Brain microvascular endothelial cell (primary cell): Measurements from ENCODE around the gene NEK7.

Experiments
- DNase-seq: peaks from one replicate; pipeline ENCODE4 v3.0.0-alpha.2; 2020
- H3K27ac ChIP-seq: fragments of 250-450 bp; sonication (Bioruptor Pico); 2 replicates; pipeline ENCODE4 v1.5.1; 2020; ENCODE audit warnings: mild to moderate bottlenecking, moderate library complexity
- H3K27me3 ChIP-seq: fragments of 250-450 bp; sonication (Bioruptor Pico); replicated peaks from 2 replicates; pipeline ENCODE4 v1.5.1; 2020; ENCODE audit warnings: mild to moderate bottlenecking
- H3K36me3 ChIP-seq: fragments of 250-450 bp; sonication (Bioruptor Pico); replicated peaks from 2 replicates; pipeline ENCODE4 v1.5.1; 2020; ENCODE audit warnings: mild to moderate bottlenecking
- H3K4me3 ChIP-seq: 2 replicates; pipeline ENCODE4 v1.5.1; 2011; ENCODE audit warnings: low read depth, mild to moderate bottlenecking, control low read depth, low read length, moderate library complexity
- in situ Hi-C: cut with HindIII; loops from 2 replicates; pipeline ENCODE4 v1.10.0; 2017; ENCODE audit warnings: low sequenced_read_pairs, low pct_ligation_motif_present
- TF ChIP-seq, protein P1 (sequence below): IDR thresholded peaks from 2 replicates; pipeline ENCODE4 v1.5.1; 2011; ENCODE audit warnings: low read depth, mild to moderate bottlenecking, moderate library complexity, low read length, control low read depth, inconsistent platforms; ENCODE audit errors: missing control alignments

NEK7 gene

DNA sequence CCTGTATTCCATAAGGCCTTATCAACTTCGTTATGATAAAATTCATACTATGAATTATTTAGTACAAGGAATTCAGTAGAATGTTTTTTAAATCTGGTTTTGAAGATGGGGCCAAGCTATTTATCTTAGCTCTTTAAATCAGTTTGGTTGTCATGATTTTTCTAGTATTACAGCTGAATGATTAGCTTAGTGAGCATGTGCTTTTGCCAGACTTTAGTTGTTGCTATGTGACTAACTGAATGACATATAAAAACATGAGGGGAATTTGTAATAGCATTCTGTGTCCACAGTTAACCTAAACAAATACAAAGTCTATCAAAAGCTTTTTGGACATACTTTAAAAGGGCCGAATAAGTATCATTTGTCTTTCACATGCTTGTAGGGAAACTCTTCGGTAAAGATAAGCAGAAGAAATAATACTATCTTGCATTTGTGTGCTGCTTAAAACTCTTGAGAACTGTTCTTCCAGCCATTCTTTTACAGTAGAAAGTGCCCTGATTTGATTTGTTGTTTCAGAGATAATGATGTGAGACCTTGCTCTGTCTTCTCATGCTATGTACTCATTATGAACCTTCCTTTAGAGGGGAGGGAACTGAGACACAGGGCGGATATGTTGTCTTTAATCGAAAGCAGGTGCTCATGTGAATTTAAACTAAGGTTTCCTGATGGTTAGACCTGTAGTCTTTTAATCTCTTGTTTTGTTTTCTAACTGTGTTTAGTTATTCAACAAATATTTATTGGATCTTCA lies 18.8 kb downstream of the NEK7 start:
- in situ Hi-C loops = no loop called here
- H3K36me3 ChIP-seq = no peaks in the 10 kb centered on the region
- no peak overlapping the region for H3K4me3 ChIP-seq
- TF ChIP-seq, protein P1, sequence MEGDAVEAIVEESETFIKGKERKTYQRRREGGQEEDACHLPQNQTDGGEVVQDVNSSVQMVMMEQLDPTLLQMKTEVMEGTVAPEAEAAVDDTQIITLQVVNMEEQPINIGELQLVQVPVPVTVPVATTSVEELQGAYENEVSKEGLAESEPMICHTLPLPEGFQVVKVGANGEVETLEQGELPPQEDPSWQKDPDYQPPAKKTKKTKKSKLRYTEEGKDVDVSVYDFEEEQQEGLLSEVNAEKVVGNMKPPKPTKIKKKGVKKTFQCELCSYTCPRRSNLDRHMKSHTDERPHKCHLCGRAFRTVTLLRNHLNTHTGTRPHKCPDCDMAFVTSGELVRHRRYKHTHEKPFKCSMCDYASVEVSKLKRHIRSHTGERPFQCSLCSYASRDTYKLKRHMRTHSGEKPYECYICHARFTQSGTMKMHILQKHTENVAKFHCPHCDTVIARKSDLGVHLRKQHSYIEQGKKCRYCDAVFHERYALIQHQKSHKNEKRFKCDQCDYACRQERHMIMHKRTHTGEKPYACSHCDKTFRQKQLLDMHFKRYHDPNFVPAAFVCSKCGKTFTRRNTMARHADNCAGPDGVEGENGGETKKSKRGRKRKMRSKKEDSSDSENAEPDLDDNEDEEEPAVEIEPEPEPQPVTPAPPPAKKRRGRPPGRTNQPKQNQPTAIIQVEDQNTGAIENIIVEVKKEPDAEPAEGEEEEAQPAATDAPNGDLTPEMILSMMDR = no peak
- DNase-seq = peak; percentile 38
- no peaks in the 10 kb centered on the region for H3K27me3 ChIP-seq
- peak overlapping the region; percentile 65 for H3K27ac ChIP-seq

GRCh38 chr1:198176179-198176578 lies 19.4 kb downstream of the NEK7 start:
- H3K27me3 ChIP-seq = no peaks in the 10 kb centered on the region
- TF ChIP-seq, protein P1 = no peak
- no peak overlapping the region for H3K4me3 ChIP-seq
- no peaks in the 10 kb centered on the region for H3K36me3 ChIP-seq
- in situ Hi-C loops = no loop called here
- H3K27ac ChIP-seq = peak overlapping the region; percentile 65
- DNase-seq = no peak

GRCh38 chr1:198177546-198177945 lies 20.7 kb downstream of the NEK7 start:
- no peaks in the 10 kb centered on the region for H3K27me3 ChIP-seq
- TF ChIP-seq, protein P1 = no peak
- no peak overlapping the region for H3K4me3 ChIP-seq
- H3K27ac ChIP-seq = no peak overlapping the region
- H3K36me3 ChIP-seq = no peaks in the 10 kb centered on the region
- in situ Hi-C loops = no loop called here
- DNase-seq = no peak

- no peak overlapping the region for H3K4me3 ChIP-seq
- no peak for DNase-seq
- TF ChIP-seq, protein P1 = no peak
- no peak overlapping the region for H3K27ac ChIP-seq
- in situ Hi-C loops = no loop called here
- H3K36me3 ChIP-seq = no peaks in the 10 kb centered on the region
- no peaks in the 10 kb centered on the region for H3K27me3 ChIP-seq
Measured at GRCh38 chr1:198178615-198179014, 21.8 kb downstream of the NEK7 start.

DNA sequence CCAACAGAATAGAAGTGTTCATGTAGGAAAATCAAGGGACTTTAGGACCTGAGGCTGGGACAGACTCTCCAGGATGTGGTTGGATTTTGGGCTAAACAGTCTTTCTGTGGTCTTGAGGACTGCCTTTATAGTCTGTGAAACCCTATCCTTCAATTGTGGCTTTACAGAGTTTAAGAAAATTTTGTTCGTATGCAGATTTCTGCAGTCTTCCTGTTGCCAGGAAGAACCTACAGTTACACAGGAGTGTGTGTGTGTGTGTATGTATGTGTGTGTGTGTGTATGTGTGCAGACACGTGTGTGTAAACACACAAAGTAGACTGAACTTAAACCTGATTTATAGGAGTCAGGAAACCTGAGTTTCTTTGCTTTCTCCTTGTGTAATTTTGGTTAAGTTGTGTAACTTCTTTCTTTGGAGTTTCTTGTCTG lies 22.8 kb downstream of the NEK7 start:
- Histone ChIP-seq H3K4me3 (no peak overlapping the region), H3K27me3 (no peaks in the 10 kb centered on the region), H3K36me3 (no peaks in the 10 kb centered on the region), H3K27ac (peak overlapping the region; percentile 21)
- no peak for DNase-seq
- in situ Hi-C loops = no loop called here
- TF ChIP-seq, protein P1 = no peak

DNA sequence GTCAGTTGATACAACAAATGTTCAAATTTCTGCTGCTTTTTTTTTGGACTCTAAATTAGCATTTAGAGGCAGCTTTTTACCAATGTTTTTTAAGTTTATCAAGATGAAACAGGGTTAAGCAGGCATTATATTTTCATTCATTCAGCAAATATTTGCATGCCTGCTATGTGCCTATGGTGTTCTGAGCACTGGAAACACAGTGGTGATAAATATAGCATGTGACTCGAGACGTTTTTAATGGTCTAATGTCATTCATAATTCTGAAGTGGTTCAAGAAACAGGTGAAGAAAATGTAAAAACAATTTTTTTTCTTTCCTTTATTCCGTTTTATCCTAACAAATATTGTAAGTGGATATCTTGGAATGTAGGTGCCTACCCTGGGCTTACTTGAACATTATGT lies 26.8 kb downstream of the NEK7 start:
- H3K27me3 ChIP-seq = no peaks in the 10 kb centered on the region
- peaks cover 5% of the 10 kb centered on the region for H3K36me3 ChIP-seq
- TF ChIP-seq, protein P1 = no peak
- in situ Hi-C loops = no loop called here
- no peak overlapping the region for H3K27ac ChIP-seq
- no peak overlapping the region for H3K4me3 ChIP-seq
- no peak for DNase-seq
